ENCODE results near the gene CNST.

Gene CNST

DNA sequence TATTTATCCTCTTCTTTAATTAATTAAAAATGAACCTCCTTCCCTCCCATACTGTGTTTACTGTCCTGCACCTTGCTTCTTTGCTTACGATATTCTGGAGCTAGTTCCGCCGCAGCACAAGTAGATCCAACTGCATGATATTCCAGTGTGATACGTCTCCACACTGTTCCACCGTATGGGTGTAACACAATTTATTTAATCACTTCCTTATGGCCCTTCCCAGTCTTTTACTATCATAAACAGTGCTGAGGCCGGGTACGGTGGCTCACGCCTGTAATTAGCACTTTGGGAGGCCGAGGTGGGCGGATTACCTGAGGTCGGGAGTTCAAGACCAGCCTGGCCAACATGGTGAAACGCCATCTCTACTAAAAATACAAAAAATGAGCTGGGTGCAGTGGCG lies 25.7 kb downstream of the CNST start:
- DNase-seq (ENCODE audit: low read depth), result no peak
- H3K4me3 ChIP-seq (ENCODE audit: low read depth, low read length), result no peak overlapping the region
- TF ChIP-seq, protein P1, sequence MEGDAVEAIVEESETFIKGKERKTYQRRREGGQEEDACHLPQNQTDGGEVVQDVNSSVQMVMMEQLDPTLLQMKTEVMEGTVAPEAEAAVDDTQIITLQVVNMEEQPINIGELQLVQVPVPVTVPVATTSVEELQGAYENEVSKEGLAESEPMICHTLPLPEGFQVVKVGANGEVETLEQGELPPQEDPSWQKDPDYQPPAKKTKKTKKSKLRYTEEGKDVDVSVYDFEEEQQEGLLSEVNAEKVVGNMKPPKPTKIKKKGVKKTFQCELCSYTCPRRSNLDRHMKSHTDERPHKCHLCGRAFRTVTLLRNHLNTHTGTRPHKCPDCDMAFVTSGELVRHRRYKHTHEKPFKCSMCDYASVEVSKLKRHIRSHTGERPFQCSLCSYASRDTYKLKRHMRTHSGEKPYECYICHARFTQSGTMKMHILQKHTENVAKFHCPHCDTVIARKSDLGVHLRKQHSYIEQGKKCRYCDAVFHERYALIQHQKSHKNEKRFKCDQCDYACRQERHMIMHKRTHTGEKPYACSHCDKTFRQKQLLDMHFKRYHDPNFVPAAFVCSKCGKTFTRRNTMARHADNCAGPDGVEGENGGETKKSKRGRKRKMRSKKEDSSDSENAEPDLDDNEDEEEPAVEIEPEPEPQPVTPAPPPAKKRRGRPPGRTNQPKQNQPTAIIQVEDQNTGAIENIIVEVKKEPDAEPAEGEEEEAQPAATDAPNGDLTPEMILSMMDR (IDR thresholded peaks at IDR 0.05; ENCODE audit: insufficient read depth, low read depth, low read length, missing control alignments), result no peak

DNA sequence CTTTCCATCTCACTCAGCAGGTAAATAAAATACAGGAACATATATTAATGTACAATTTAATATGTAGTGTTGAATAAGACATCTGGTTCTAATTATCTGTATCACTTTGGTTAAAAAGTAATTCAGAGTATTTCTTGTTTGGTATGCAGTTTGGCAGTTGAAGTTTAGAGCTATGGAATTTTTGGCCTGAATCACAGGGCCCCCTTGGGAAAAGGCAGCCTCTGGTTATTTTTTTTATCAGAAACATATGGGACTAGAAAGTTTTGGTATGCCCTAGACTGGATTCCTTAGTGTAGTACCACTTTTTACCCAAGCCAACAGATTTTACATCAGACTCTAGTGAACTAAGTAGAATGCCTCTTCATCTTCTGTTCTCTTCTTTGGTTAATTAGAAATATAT lies 26.4 kb downstream of the CNST start:
- DNase-seq (ENCODE audit: low read depth), result no peak

DNA sequence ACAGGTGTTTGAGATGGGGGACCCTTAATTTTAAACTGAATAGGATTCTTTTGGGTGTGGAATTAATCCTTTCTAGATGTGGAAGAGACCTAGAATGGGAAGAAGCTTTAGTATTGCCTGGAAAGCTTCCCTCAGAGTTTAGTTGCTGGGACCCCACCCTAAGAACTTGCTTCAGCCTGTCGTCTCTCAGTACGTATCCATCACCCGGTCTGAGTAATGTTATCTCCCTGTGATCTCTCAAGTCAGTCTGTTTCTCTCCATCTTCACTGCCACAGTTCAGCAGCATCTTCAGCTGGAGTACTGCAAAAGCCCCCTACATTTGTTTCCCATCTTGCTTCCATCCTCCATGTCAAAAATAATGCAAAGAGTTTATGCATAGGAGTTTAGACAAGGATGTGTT lies 28.9 kb downstream of the CNST start:
- H3K4me3 ChIP-seq (ENCODE audit: low read depth, low read length), result no peak overlapping the region
- TF ChIP-seq, protein P1 (IDR thresholded peaks at IDR 0.05; ENCODE audit: insufficient read depth, low read depth, low read length, missing control alignments), result no peak
- no peak for DNase-seq (ENCODE audit: low read depth)

More for the DNA sequence above, 26.4 kb downstream of the CNST start:
- TF ChIP-seq, protein P1 (IDR thresholded peaks at IDR 0.05; ENCODE audit: insufficient read depth, low read depth, low read length, missing control alignments), result no peak
- H3K4me3 ChIP-seq (ENCODE audit: low read depth, low read length), result no peak overlapping the region

DNA sequence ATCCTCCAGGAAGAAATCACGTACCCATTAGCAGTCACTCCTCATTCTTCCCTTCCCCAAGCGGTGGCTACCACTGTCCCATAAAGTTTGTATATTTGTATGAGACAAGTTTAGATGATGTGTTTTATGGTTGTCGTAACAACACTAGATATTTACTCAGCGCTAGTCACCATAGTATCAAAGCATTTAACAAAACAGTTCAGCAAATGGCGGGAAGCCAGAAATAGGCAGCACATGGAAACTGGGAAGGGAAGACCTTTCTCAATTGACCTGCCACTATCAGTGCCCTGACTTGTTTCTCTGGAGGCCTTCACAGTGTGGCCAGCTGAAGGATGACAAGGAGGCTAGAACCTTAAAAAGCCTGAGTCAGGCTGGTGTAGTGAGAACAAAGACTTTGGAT lies 31.1 kb downstream of the CNST start:
- H3K4me3 ChIP-seq (ENCODE audit: low read depth, low read length), result no peak overlapping the region
- TF ChIP-seq, protein P1 (IDR thresholded peaks at IDR 0.05; ENCODE audit: insufficient read depth, low read depth, low read length, missing control alignments), result no peak
- no peak for DNase-seq (ENCODE audit: low read depth)

DNA sequence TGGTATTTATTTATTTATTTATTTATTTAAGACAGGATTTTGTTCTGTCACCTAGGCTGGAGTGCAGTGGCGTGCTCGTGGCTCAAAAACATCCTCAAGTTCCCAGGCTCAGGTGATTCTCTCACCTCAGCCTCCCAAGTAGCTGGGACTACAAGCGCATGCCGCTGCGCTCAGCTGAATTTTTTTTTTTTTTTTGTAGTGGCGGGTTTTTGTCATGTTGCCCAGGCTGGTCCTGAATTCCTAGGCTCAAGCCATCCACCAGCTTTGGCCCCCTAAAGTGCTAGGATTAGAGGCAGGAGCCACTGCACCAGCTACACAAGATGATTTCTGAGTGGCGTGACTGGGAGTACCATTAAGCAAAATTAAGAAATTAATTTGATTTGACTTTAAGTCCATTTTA lies 31.7 kb downstream of the CNST start:
- TF ChIP-seq, protein P1 (IDR thresholded peaks at IDR 0.05; ENCODE audit: insufficient read depth, low read depth, low read length, missing control alignments), result no peak
- H3K4me3 ChIP-seq (ENCODE audit: low read depth, low read length), result no peak overlapping the region
- DNase-seq (ENCODE audit: low read depth), result no peak

DNA sequence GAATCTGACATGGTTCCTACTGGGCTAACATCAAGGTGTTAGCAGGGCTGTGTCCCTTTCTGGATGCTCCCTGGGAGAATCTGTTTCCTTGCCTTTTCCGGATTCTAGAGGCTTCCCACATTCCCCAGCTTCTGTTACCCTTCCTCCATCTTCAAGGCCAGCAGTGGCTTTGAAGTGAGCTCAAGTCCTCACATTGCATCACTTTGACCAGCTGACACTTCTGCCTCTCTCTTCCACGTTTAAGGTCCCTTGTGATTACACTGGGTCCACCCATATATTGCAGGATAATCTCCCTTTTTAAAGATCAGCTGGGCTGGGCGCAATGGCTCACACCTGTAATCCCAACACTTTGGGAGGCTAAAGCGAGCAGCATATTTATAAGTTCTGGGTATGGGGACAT lies 33.1 kb downstream of the CNST start:
- no peak for DNase-seq (ENCODE audit: low read depth)
- no peak overlapping the region for H3K4me3 ChIP-seq (ENCODE audit: low read depth, low read length)

DNA sequence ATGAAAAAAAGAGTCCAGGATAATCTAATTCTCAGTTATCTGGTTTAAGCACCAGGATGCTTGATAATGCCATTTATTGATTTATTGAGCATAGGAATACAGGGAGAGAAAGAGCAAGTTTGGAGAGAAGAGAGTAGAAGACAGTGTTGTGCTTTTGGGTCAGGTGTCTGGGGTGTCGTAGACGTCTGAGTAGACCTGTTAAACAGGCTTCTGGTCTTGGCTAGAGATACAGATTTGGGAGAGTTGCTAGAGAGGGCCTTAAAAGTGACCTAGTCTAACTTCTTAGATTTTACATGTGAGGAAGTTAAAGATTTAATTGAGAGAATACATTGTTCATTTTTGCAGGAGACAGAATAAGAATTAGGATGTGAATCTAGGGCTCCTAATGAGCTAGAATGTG lies 34.3 kb downstream of the CNST start:
- H3K4me3 ChIP-seq (ENCODE audit: low read depth, low read length), result no peak overlapping the region
- TF ChIP-seq, protein P1 (IDR thresholded peaks at IDR 0.05; ENCODE audit: insufficient read depth, low read depth, low read length, missing control alignments), result no peak
- DNase-seq (ENCODE audit: low read depth), result no peak

More for the DNA sequence above, 33.1 kb downstream of the CNST start:
- TF ChIP-seq, protein P1 (IDR thresholded peaks at IDR 0.05; ENCODE audit: insufficient read depth, low read depth, low read length, missing control alignments), result no peak
